Measurements from ENCODE around the gene GAB1. TPM values are rescaled to one million over a fixed set of nuclear protein-coding genes. Genes with fewer than 3 reads are reported as not detected.

Gene GAB1
- total RNA-seq, 1 donor from 2014 or later, result 33.2 TPM

DNA sequence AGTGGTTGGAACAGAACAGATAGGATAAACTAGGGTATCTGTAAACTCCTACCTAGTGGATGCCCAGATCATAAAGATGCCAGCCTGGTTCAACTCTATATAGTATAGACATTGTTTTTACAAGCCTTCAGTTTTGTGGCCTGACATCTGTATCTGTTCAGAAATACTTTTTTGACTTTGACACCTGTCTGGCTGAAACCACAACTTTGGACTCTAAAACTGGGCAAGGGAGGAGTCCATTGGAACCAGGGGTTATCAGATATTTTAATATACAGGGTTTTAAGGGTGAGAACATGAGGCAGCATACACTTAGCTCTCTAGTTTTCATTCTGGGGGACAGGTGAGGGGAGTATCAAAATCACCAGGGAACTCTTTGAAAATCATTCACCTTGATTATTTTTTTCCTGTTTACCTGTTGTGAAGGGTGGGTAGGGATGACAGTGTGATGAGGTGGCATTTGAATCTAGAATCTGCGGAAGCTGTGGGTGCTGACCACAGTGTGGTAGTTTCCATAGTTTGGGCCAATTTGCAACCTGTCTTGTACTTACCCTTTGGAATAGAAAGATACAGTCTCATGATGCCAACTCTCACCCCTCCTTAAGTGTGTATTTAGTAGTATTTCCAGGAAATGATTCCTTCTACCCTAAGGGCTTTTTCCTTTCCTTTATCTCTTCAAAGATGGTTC is 20.6 kb downstream of the GAB1 start:
- TF ChIP-seq, protein P1, sequence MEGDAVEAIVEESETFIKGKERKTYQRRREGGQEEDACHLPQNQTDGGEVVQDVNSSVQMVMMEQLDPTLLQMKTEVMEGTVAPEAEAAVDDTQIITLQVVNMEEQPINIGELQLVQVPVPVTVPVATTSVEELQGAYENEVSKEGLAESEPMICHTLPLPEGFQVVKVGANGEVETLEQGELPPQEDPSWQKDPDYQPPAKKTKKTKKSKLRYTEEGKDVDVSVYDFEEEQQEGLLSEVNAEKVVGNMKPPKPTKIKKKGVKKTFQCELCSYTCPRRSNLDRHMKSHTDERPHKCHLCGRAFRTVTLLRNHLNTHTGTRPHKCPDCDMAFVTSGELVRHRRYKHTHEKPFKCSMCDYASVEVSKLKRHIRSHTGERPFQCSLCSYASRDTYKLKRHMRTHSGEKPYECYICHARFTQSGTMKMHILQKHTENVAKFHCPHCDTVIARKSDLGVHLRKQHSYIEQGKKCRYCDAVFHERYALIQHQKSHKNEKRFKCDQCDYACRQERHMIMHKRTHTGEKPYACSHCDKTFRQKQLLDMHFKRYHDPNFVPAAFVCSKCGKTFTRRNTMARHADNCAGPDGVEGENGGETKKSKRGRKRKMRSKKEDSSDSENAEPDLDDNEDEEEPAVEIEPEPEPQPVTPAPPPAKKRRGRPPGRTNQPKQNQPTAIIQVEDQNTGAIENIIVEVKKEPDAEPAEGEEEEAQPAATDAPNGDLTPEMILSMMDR (IDR thresholded peaks at IDR 0.05), result no peak
- Mint-ChIP-seq H3K27me3 (ENCODE audit: low read depth) (no peaks in the 10 kb centered on the region), H3K4me3 (ENCODE audit: unreplicated experiment) (no peak overlapping the region), H3K9me3 (ENCODE audit: low read depth) (no peaks in the 10 kb centered on the region), H3K27ac (ENCODE audit: unreplicated experiment) (peak overlapping the region; percentile 52), H3K36me3 (ENCODE audit: low read depth) (no peaks in the 10 kb centered on the region), H3K4me1 (ENCODE audit: low read depth) (peaks cover 90% of the 10 kb centered on the region)
- no peak for DNase-seq (ENCODE audit: low spot score)

DNA sequence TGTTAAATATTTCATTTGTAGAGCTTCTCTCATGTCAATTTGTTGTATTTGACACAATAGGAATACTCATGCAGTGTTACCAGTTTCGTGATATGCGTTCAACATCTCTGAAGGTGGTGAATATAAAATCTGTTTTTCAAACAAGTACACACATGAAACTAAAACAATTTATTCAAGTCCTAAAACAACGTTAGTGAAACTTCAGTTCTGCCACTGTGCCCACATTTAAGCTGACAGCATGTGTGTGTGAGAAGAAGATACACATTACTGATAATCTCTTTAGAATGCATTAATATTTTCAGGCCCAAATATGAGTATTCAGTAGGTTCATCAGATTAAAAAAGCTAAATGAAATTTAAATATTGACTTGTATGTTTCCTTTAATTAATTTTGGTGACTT is 21.7 kb downstream of the GAB1 start:
- Mint-ChIP-seq H3K4me3 (ENCODE audit: unreplicated experiment) (no peak overlapping the region), H3K9me3 (ENCODE audit: low read depth) (no peaks in the 10 kb centered on the region), H3K27ac (ENCODE audit: unreplicated experiment) (peak overlapping the region; percentile 64), H3K27me3 (ENCODE audit: low read depth) (no peaks in the 10 kb centered on the region), H3K36me3 (ENCODE audit: low read depth) (no peaks in the 10 kb centered on the region), H3K4me1 (ENCODE audit: low read depth) (peaks cover 90% of the 10 kb centered on the region)
- TF ChIP-seq, protein P1 (IDR thresholded peaks at IDR 0.05), result no peak
- no peak for DNase-seq (ENCODE audit: low spot score)

DNA sequence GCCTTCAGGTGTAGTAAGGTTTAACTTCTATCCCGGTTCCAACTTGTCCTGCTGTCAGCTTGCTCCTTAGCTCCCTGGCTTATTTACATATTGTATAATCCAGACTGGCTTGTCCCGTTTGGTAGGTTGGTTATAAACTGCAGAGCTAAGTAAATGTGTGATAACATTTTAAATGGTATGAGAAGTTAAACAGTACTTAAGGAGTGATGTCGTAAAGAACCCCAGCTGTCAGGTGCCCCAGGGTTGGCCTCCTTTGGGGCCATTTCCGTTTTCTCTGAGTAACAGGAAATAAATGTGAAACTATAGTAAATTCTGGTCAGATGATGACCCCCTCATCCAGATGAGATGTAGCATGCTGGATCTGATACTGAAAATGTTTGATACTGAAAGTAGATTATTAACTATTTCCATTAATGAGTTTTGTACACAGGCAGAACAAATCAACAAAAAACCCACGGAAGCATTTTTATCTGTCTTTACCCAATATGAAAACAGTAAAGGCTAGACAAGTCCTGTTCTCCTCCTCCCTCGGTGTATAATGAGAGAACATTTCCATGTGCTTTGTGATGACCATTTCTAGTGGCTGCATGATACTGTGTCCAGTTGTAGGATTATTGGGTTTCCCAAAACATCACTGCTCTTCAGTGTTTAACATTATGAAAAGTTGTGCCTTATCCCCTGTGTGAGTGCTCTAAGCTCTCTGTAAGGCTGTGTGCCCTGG is 22.4 kb downstream of the GAB1 start:
- DNase-seq (ENCODE audit: low spot score), result no peak
- Mint-ChIP-seq H3K27me3 (ENCODE audit: low read depth) (no peaks in the 10 kb centered on the region), H3K4me1 (ENCODE audit: low read depth) (peaks cover 84% of the 10 kb centered on the region), H3K4me3 (ENCODE audit: unreplicated experiment) (no peak overlapping the region), H3K27ac (ENCODE audit: unreplicated experiment) (peak overlapping the region; percentile 64), H3K36me3 (ENCODE audit: low read depth) (no peaks in the 10 kb centered on the region), H3K9me3 (ENCODE audit: low read depth) (no peaks in the 10 kb centered on the region)
- TF ChIP-seq, protein P1 (IDR thresholded peaks at IDR 0.05), result no peak

DNA sequence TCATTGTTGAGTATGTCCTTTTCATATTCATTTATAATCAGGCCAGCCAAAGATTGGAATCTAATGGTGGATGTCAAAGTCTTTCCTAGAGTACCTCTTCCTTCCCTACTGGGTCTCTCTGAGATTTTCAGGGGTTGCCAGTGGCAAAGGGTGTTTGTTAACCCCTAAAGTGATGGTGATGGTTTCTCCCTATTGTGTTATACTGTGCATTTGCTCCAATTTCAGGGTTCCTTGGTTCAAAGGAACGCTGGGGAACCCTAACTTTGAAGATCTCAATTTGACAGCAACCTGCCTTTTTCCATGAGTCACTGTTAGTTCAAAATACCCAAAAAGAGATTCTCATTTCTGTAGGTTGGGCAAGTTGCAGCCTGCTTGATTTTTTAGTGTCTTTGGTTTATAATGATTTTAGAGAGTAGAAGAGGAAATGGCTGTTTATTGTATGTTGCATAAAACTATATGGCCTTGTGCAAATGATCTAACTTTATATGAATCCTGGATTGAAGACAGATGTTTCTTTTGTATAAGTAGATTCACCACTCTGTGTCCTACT is 23.0 kb downstream of the GAB1 start:
- DNase-seq (ENCODE audit: low spot score), result no peak
- Mint-ChIP-seq H3K4me1 (ENCODE audit: low read depth) (peaks cover 86% of the 10 kb centered on the region), H3K36me3 (ENCODE audit: low read depth) (no peaks in the 10 kb centered on the region), H3K9me3 (ENCODE audit: low read depth) (peaks cover 2% of the 10 kb centered on the region), H3K4me3 (ENCODE audit: unreplicated experiment) (no peak overlapping the region), H3K27me3 (ENCODE audit: low read depth) (no peaks in the 10 kb centered on the region), H3K27ac (ENCODE audit: unreplicated experiment) (peak overlapping the region; percentile 64)
- TF ChIP-seq, protein P1 (IDR thresholded peaks at IDR 0.05), result no peak

DNA sequence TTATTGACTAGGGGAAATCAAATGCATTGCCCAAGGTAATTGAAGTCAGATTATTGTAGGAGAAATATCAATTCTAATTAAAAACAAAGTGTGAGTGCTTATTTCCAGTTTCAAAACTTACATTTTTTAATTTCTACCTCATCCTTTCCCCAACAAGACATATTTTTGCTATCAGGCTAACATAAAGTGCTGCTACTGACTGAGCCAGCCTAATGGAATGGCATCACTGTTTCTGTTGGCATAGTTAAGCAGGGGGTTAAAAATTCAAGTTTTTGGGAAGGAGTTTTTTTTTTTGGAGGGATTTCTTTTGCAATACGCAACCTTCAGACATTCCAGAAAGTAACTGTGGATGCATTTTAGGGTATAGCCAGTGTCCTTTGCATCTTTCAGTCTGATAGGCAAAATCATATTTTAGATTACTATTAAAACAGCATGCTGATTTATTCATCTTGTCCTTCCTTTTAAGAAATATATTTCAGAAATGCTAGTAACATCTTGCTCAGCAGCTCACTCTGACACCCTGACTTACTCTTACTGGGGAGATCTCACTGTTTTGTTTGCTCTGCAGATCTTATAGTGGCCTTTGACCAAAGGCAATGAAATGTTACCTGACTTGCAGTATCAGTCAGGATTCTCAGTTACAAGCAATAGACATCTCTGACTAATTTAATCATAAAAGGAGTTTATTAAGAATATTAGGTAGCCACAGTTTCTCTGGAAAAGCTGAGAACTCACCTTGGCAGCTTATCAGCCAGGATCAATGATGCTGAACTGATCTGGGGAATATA is 24.4 kb downstream of the GAB1 start:
- Mint-ChIP-seq H3K36me3 (ENCODE audit: low read depth) (no peaks in the 10 kb centered on the region), H3K27me3 (ENCODE audit: low read depth) (no peaks in the 10 kb centered on the region), H3K9me3 (ENCODE audit: low read depth) (peaks cover 2% of the 10 kb centered on the region), H3K4me1 (ENCODE audit: low read depth) (peaks cover 73% of the 10 kb centered on the region), H3K4me3 (ENCODE audit: unreplicated experiment) (peak overlapping the region; percentile 50), H3K27ac (ENCODE audit: unreplicated experiment) (peak overlapping the region; percentile 88)
- DNase-seq (ENCODE audit: low spot score), result no peak
- TF ChIP-seq, protein P1 (IDR thresholded peaks at IDR 0.05), result no peak
